Lower leg skin (tissue), 4 donors: ENCODE results near the gene PRPF6. TPM values are rescaled to one million over a fixed set of nuclear protein-coding genes. Genes with fewer than 3 reads are reported as not detected.
"Not testable (repeated sequence)": the region's sequence is repeated elsewhere in the genome, so short reads cannot be mapped to it uniquely, and the experiment has no call there.

ENCODE experiments used
- DNase-seq, 2 donors: peaks; one replicate each; pipeline ENCODE4 v3.0.0-alpha.2; 2019; ENCODE audit warnings: low spot score in 2 of 2
- H3K4me3 ChIP-seq: fragments of 200-600 bp; sonication (generic); 2 replicates; pipeline ENCODE4 v1.5.1; 2017; ENCODE audit warnings: mild to moderate bottlenecking, low read depth; ENCODE audit not compliant: poor library complexity, severe bottlenecking
- POLR2A ChIP-seq, 2 donors: fragments of 450-650 bp; IDR thresholded peaks; one replicate each; pipeline ENCODE4 v1.6.1; 2016 to 2017; ENCODE audit warnings: antibody characterized with exemption in 2 of 2, mild to moderate bottlenecking in 1 of 2, moderate library complexity in 1 of 2
- WGBS, 2 donors: methylation state at CpG; one replicate each; pipeline ENCODE4 v1.1.5; 2018; 5-methylcytosine and 5-hydroxymethylcytosine counted together
- intact Hi-C: fragments of 100-400 bp; cut with DNase I; formaldehyde crosslinking; loops from one replicate; pipeline ENCODE4 v1.15.0; 2023; ENCODE audit warnings: low total_unique reads
- total RNA-seq, 4 donors: library from RNA; depleted of rRNA; stranded (reverse); fragments of >200 nt; gene quantifications; one replicate each; pipeline ENCODE4 v1.1.0, GENCODE V29; 2016
- TF ChIP-seq, protein P1 (sequence below), 3 donors: fragments of 450-650 bp; IDR thresholded peaks; one replicate each; pipeline ENCODE4 v1.5.1; 2016; ENCODE audit warnings: antibody characterized with exemption in 3 of 3, mild to moderate bottlenecking in 3 of 3, moderate library complexity in 2 of 3

Gene PRPF6
- total RNA-seq, 4 donors from 2014 or later = 66.8 to 88.3 (median 79.1) TPM

DNA sequence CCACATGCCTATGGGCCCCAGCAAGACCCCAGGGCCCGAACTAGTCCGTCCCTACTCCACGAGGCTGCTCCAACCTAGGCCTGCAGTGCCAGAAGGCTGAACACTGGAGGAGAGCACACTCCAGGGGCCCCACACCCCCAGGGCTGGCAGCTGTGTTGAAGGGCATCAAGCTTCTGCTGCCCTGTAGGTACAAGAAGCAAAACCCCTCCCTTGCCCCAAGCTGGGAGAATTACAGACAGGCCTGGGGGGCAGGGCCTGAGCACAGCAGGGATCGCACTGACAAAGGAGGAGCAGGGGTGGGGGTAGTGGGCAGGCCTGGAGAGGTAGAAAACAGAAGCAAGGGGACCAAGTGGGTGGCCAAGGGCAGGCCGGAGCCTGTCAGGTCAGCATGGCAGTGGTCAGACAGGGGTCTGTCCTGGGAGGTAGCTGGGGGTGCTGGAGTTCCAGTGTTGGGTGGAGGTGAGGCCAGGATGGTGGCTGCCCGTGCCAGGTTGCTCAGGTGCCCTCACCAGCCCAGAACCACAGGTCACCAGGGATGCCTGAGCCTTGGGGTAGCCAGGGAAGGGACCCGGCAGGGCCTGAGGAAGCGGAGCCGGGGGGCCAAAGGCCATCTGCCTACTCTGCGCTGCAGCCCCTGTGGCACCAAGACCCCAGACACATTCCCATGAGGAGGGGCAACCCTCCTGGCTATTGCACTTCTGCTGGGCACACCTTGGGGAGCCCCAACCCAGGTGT is 21.8 kb upstream of the PRPF6 start:
- no peak overlapping the region for H3K4me3 ChIP-seq
- 78 to 90% methylated on average over 6 to 8 of the region's 10 CpGs for WGBS, 2 donors
- no peak for TF ChIP-seq POLR2A (IDR thresholded peaks at IDR 0.05)
- TF ChIP-seq, protein P1, sequence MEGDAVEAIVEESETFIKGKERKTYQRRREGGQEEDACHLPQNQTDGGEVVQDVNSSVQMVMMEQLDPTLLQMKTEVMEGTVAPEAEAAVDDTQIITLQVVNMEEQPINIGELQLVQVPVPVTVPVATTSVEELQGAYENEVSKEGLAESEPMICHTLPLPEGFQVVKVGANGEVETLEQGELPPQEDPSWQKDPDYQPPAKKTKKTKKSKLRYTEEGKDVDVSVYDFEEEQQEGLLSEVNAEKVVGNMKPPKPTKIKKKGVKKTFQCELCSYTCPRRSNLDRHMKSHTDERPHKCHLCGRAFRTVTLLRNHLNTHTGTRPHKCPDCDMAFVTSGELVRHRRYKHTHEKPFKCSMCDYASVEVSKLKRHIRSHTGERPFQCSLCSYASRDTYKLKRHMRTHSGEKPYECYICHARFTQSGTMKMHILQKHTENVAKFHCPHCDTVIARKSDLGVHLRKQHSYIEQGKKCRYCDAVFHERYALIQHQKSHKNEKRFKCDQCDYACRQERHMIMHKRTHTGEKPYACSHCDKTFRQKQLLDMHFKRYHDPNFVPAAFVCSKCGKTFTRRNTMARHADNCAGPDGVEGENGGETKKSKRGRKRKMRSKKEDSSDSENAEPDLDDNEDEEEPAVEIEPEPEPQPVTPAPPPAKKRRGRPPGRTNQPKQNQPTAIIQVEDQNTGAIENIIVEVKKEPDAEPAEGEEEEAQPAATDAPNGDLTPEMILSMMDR (IDR thresholded peaks at IDR 0.05) = no peak
- intact Hi-C loops = no loop called here
- DNase-seq = no peak

DNA sequence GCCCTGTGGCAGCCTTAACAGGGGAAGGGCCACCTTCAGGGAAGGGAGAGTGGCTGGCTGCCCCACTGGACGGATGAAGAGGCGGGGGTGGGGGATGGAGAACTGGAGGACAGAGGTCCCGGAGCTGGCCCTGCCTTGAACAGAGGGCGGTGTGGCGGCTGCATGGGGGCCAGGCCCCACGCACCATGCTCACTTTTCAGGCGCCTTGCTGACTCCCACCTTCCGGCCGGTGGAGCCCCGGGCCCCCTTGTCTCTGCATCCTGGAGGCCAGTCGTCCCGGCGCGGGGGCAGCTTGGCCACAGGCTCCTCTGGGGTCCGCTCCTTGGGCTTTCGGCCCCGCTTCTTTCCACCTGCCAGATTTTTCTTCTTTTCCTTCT is 21.2 kb upstream of the PRPF6 start:
- intact Hi-C loops = no loop called here
- no peak for DNase-seq
- no peak for TF ChIP-seq POLR2A (IDR thresholded peaks at IDR 0.05)
- TF ChIP-seq, protein P1 (IDR thresholded peaks at IDR 0.05) = no peak
- WGBS, 2 donors = 92 to 99% methylated on average over 14 to 16 of the region's 17 CpGs
- H3K4me3 ChIP-seq = no peak overlapping the region

DNA sequence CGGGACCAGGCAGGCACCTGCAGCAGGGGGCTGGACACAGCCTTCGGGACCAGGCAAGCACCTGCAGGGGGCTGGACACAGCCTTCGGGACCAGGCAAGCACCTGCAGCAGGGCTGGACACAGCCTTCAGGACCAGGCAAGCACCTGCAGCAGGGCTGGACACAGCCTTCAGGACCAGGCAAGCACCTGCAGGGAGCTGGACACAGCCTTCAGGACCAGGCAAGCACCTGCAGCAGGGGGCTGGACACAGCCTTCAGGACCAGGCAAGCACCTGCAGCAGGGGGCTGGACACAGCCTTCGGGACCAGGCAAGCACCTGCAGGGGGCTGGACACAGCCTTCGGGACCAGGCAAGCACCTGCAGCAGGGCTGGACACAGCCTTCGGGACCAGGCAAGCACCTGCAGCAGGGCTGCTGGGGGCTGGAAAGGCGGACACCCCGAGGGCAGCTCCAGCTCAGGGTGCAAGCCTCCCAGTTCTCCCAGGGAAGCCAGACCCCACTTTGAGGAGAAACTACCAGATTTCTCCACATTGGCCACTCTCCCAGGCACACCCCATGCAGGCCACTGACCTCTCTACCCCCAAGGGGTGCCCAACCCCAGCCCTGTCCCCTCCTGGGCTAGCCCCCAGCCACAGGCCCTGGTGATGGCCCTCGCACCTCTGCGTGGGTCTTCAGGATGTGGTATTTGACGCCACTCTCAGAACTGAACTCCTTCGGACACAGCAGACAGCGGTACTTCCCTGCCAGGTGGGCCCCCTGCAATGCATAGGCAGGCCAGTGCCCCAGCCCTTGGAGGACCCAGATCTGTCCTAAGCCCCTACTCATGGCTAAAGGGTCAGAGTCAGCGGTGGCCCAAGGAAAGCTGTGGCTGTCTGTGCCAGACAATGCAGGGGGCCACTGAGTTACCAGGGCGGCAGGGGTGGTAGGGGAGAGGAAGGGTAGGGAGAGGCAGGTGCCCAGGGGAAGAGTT is 20.0 kb upstream of the PRPF6 start:
- intact Hi-C loops, DNase-seq, H3K4me3 ChIP-seq: not testable (repeated sequence)
- whole genome bisulfite sequencing, 2 donors = 92 to 96% methylated on average over 11 to 13 of the region's 15 CpGs

DNA sequence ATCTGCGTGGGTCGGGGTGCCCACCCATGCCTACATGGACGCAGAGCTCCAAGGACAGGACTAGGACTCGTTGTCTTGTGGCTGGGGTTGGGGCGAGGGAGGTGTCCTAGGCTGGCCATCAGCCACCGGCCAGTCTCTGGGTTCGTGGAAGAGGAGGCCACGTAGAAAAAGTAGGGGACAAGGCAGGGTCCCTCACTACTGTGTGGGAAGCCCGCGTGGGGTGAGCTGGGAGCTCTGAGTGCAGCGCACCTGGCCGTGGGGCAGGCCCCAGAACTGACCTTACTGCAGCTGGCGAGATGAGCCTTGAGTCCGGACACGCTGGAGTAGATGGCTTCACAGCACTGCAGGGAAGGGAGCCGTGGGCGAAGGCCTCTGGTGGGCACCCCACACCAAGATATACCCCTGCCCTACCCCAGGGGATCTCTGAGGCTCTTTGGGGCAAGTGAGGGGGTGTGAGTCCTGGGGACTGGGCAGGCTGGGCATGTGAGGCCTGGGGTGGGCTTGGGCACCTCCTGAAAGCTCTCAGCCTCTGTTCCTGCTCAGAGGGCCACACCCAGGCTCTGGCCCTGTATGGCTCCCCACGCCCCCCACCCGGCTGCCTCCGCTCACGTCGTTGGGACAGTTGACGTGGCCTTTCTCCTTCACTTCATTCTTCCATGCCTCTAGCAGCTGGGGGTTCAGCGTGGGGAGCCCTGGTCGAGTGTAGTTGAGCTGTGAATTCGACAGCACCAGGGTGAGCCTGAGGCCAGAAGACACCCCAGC is 19.1 kb upstream of the PRPF6 start:
- no peak for DNase-seq
- TF ChIP-seq, protein P1 (IDR thresholded peaks at IDR 0.05) = no peak
- TF ChIP-seq POLR2A (IDR thresholded peaks at IDR 0.05) = no peak
- intact Hi-C loops = no loop called here
- WGBS, 2 donors = 85 to 88% methylated on average over 26 of the region's 26 CpGs
- H3K4me3 ChIP-seq = no peak overlapping the region

DNA sequence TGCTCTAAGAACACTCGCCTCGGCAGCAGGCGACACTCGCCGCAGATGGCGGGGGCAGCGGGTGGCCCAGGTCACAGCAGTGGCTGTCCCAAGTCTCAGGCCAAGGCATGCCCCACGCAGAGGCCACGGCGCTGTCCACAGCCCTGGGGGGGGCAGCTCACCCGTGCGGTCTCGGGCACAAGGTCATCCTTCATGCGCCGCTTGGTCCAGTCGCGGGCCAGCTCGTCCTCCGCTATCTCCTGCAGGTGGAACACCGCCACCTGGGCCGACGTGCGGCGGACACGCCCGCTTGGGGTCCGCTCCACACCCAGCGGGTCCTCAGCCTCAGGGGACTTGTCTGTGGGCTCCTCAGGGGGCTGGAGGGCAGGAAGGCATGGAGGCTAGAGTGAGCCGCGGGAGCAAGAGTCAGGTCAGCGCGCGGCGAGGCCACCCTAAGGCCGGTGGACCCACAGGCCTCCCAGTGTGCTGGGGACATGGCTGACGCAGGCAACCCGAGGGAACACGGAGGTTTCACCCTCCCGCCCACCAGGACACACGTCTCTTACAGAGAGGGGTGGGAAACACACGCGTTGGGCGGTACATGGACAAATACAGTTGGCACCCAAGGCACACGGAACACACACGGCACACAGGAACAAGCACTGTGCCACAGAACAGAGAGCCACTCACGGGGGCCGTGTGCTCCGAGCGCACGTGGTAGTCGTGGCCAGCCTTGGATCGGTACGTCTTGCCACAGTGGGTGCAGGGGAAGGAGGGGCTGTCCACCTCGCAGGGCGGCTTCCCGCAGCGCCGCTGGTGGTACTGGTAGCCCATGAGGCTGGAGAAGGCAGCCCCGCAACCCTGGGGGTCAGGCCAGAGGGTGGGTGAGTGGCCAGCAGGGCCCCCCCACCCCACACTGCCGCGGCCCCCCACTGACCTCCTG is 18.2 kb upstream of the PRPF6 start:
- intact Hi-C loops = no loop called here
- no peak for TF ChIP-seq POLR2A (IDR thresholded peaks at IDR 0.05)
- TF ChIP-seq, protein P1 (IDR thresholded peaks at IDR 0.05) = no peak
- no peak for DNase-seq
- H3K4me3 ChIP-seq = no peak overlapping the region
- 95 to 97% methylated on average over 34 to 60 of the region's 61 CpGs for WGBS, 2 donors
